GM21576 (cell line): ENCODE measurements around the gene MCM9.

Experiments used
- ATAC-seq: cut with Tn5 transposase; IDR thresholded peaks from one replicate; pipeline ENCODE4 v1.9.1; 2021; ENCODE audit warnings: mild to moderate bottlenecking, moderate library complexity; ENCODE audit not compliant: unreplicated experiment

MCM9 gene

DNA sequence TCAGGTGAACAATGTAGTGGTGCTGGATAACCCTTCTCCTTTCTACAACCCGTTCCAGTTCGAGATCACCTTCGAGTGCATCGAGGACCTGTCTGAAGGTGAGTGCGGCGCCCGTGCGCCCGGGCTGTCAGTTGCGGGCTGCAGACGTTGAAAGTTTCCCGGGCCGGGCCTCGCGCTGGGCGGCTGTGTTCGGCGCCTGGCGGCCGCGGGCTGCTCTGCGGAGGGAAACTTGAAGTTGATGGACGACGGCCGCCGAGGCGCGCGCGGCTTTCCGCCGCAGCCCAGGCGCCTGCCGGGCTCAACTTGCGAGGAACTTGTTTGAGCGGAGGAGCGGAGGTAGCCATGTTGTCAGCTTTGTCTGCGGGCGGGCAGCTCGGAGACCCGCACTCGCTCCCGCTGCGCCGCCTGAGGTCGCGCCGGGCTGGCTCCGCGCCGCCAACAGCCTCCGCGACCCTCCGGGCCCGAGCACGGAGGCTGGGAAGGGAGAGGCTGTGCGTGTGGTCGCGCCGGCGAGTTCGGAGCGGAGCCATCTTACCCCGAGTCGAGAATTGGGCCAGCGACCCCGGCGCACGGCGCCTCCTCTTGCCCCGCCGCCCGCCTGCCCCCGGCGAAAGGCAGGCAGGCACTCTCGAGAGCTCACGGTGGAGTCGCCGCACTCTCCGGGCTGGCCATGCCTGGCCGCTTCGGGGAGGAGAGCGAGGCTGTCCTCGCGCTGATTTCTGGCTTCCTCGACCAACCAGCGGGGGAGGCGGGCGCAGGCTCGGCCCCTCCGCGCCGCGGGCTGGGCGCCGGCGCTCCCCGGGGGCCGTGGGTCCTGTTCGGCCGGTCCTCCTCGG lies 40.3 kb downstream of the MCM9 start:
- peak; percentile 27 for ATAC-seq

GRCh38 chr6:118893807-118894424 lies 41.0 kb downstream of the MCM9 start, which contains the start of gene ASF1A:
TSS of gene ASF1A (plus strand) at chr6:118894152. CDS start at chr6:118894414, 262 bp downstream.
- ATAC-seq, result peak; percentile 70

DNA sequence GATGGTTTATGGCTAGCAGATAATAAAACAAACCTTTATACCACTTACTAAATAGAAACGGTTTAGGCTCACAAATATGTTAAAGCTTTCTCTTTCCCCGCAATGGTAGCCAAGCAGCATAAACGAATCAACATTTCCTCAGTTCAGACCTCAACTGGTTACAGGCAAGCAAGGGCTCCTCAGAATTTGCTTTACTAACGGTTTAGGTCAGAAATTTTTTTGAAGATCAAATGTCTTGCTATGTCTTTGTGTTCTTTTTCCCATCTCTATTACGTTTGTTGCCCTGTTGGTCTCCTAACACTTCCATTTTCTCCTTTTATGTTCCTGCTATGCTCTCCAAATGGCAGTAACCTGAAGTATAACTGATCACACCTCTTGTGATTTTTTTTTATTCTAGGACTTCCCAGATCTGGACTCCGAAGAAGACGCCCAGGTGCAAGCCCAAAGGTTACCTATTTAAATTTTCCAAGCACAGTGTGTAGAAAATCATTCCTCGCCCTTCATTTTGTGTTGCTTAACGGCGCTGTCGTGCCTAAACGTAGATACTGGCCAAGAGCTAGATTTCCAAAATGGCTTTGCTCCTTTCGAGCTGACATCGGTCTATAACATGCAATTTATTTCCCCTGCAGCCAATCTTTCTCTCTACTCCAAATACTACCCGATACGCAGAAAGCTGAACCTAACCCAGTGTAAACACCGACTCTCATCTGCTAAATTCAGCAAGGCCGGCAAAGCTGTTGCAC lies 41.7 kb downstream of the MCM9 start:
- peak; percentile 13 for ATAC-seq

DNA sequence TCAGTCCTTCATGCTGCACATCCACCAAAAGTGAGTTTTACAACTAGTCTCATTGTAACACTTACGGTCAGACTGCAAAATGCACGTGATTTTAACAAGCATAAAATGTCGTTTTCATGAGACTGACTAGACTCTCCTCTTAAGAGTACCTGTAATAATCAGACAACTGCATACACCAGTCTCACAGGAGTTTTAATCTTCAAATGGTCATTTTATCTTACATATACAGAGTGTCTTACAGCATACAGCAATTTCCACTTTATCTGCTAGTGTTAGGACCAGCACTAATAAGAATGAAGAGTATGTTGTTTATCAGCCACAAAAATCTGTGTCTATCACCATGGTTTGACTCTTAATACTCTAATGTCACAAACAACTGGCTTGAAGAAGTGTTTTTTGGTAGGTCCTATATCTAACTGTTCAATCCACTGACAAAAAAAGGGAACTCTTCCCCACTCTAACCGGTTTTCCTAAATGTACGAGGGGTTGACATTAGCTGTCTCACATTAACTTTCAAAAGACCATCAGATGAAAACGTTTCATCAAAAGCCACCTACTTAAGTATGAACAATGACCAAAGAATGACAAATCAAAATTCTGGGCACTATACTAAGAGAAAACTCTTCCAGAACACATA lies 42.5 kb downstream of the MCM9 start:
- ATAC-seq, result no peak

DNA sequence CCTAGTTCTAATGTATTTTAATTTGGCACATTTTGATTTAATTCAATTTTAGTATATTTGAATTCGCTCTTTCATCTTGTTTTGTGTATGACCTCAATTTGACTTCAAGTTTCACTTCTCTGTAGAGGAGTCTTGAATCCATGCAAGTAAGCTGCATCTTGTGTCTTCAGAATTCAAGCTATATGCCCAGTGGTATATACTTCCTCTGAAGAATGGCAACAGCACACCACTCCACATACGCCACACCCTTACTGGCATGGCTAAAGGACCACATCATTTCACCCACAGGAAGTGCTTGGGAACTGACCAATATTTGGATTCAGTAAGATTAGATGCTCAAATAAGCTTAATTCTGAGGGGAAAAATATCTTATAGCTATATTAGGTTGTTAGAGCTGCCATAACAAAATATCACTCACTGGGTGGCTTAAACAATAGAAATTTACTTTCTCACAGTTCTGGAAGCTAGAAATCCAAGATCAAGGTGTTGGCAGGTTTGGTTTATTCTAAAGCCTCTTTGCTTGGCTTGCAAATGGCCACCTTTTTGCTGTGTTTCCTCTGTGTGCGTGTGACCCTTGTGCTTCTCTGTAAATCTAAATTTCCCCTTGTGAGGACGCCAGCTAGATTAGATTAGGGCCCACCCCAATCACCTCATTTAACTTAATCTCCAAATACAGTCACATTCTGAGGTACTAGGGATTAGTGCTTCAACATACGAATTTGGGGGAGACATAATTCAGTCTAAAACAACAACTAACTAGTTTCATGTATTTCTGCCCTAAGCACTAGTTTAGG lies 43.8 kb downstream of the MCM9 start:
- ATAC-seq, result peak; percentile 25

GRCh38 chr6:118889163-118889562 lies 45.8 kb downstream of the MCM9 start:
- ATAC-seq, result no peak

GRCh38 chr6:118886641-118887040 lies 48.3 kb downstream of the MCM9 start:
- ATAC-seq, result no peak

DNA sequence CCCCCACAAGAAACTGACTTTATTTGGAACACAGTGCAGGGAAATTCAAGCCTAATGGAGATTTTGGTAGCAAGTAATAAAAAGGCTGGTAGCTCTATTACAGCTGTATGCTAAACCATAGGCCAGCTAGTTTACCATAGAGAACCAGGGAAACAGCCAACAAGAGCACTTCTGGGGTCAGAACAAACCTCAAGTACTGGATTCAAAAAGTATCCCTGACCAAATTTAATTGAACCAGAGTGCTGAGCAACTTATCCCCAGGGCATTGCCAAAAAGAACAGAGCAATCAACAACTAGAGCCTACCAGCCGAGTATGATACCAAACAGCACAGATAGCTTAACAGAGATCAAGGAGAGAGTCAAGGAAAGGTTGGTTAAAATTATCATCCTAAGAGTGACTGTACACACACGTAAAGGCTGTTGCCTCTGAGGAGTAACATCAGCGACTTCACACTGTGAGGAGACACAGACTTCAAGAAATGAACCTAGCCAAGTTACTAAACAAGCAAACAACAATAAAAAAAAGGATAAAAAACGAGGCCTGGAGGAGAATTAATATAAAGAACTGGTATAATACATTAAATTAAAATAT lies 52.5 kb downstream of the MCM9 start:
- no peak for ATAC-seq

DNA sequence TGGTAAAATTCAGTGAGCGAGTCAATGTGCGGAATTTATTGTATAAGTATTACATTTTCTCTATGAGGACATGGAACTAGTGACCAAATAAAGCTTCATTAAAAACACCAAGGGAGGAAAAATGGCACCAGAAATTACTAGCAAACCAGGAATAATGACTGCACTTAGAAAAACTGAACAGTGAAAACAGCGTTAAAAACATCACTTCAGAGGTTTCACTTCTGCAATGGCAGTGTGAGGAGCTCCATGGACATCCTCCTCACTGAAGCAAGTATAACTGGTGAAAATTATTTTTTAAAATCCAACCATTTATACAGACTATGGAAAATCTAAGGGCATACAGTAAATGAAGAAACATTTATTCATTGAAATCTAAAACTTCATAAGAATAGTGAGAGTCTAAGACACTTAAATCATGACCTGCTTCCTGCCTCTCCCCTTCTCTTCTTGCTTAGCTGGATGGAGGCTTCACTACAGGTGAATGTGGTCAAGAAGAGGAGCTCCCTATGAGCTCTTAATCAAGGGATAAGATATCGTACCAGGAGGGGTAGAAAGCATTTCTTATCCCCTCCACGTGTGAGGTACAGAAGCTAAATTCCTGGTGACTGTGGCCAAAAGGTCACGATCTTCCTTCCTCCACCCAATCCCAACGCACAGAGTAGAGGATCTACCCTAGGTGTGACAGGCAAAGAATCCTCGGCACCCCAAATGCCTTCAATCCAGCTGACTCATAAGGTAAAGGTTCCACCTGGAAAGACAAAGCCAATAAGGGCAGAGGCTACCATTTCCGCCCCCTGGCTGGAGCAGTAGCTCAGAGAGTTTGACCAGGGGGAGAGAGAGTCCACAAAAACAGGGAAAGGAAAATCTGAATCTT lies 53.3 kb downstream of the MCM9 start:
- ATAC-seq, result peak; percentile 84

GRCh38 chr6:118877806-118878205 lies 57.2 kb downstream of the MCM9 start:
- ATAC-seq, result no peak

- ATAC-seq, result no peak
Measured at GRCh38 chr6:118876814-118877213, 58.1 kb downstream of the MCM9 start.

DNA sequence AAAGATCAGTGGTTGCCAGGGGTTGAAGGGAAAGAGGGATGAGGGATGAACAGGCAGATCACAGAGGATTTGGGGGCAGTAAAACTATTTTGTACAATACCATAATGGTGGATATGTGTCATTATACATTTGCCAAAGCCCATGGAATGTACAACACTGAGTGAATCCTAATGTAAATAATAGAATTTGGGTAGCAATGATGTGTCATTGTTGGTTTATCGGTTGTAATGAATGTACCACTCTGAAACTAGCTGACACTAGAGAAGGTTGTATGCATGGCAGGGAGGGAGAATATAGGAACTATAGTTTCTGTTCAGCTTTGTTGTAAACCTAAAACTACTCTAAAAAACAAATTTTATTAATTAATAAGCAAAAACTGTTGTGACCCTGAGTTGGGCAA lies 58.8 kb downstream of the MCM9 start:
- no peak for ATAC-seq

- ATAC-seq, result no peak
Measured at GRCh38 chr6:118875672-118876071, 59.3 kb downstream of the MCM9 start.

DNA sequence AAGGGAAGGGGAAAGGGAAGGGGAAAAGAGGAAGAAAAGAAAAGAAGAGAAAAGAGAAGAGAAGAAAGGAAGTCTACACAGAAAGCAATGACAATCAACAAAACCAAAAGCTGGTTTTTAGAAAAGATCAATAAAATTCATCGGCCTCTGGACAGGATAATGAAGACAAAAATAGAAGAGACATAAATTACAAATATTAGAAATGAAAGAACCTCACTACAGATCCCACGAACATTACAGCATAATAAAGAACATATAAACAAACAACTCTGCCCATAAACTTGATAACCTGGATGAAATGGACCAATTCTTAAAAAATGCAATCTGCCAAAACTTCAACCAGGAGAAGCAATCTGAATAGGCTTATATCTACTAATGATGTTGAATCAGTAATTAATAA lies 61.7 kb downstream of the MCM9 start:
- ATAC-seq, result no peak

GRCh38 chr6:118872726-118873125 lies 62.2 kb downstream of the MCM9 start:
- no peak for ATAC-seq

DNA sequence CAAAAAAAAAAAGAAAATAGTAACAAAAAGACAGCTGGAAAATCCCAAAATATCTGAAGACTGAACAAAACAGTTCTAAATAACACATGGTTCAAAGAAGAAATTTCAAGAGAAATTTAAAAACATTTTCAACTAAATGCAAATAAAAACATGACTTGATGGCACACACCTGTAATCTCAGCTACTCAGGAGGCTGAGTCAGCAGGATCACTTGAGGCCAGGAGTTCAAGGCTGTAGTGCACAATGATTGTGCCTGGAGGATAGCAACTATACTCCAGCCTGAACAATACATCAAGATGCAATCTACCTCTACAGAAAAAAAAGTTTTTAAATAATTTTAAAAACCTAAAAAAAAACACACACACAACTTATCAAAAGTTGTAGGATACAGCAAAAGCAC lies 62.6 kb downstream of the MCM9 start:
- ATAC-seq, result no peak

- no peak for ATAC-seq
Measured at GRCh38 chr6:118871331-118871730, 63.6 kb downstream of the MCM9 start.

GRCh38 chr6:118869894-118870589 lies 64.9 kb downstream of the MCM9 start:
- ATAC-seq, result no peak
